Measurements from ENCODE around the gene CHRNG.

CHRNG gene

GRCh38 chr2:232492963-232493700 is 46.4 kb upstream of the CHRNG start:
- Histone ChIP-seq H3K36me3 (no peaks in the 10 kb centered on the region), H3K4me3 (ENCODE audit: low read depth, low read length) (no peak overlapping the region), H3K27me3 (ENCODE audit: insufficient read depth, low read depth, severe bottlenecking) (peaks cover 6% of the 10 kb centered on the region), H3K27ac (no peak overlapping the region), H3K9me3 (ENCODE audit: severe bottlenecking) (no peaks in the 10 kb centered on the region)
- no peak for TF ChIP-seq CTCF (IDR thresholded peaks at IDR 0.05; ENCODE audit: low read depth, low read length)
- no peak for DNase-seq

GRCh38 chr2:232493701-232494474 is 45.6 kb upstream of the CHRNG start:
- TF ChIP-seq CTCF (IDR thresholded peaks at IDR 0.05; ENCODE audit: low read depth, low read length) = no peak
- Histone ChIP-seq H3K36me3 (no peaks in the 10 kb centered on the region), H3K27me3 (ENCODE audit: insufficient read depth, low read depth, severe bottlenecking) (no peaks in the 10 kb centered on the region), H3K4me3 (ENCODE audit: low read depth, low read length) (no peak overlapping the region), H3K27ac (no peak overlapping the region), H3K9me3 (ENCODE audit: severe bottlenecking) (no peaks in the 10 kb centered on the region)
- no peak for DNase-seq

GRCh38 chr2:232494542-232494941 is 45.0 kb upstream of the CHRNG start:
- Histone ChIP-seq H3K9me3 (ENCODE audit: severe bottlenecking) (no peaks in the 10 kb centered on the region), H3K27ac (no peak overlapping the region), H3K27me3 (ENCODE audit: insufficient read depth, low read depth, severe bottlenecking) (no peaks in the 10 kb centered on the region), H3K4me3 (ENCODE audit: low read depth, low read length) (no peak overlapping the region), H3K36me3 (no peaks in the 10 kb centered on the region)
- TF ChIP-seq CTCF (IDR thresholded peaks at IDR 0.05; ENCODE audit: low read depth, low read length) = no peak
- no peak for DNase-seq

- no peak for TF ChIP-seq CTCF (IDR thresholded peaks at IDR 0.05; ENCODE audit: low read depth, low read length)
- H3K36me3 ChIP-seq = no peaks in the 10 kb centered on the region
- no peak overlapping the region for H3K27ac ChIP-seq
- DNase-seq = no peak
- H3K27me3 ChIP-seq (ENCODE audit: insufficient read depth, low read depth, severe bottlenecking) = no peaks in the 10 kb centered on the region
- no peak overlapping the region for H3K4me3 ChIP-seq (ENCODE audit: low read depth, low read length)
- H3K9me3 ChIP-seq (ENCODE audit: severe bottlenecking) = no peaks in the 10 kb centered on the region
Observed at GRCh38 chr2:232495292-232495691, 44.2 kb upstream of the CHRNG start.

- Histone ChIP-seq H3K27ac (no peak overlapping the region), H3K27me3 (ENCODE audit: insufficient read depth, low read depth, severe bottlenecking) (no peaks in the 10 kb centered on the region), H3K36me3 (no peaks in the 10 kb centered on the region), H3K9me3 (ENCODE audit: severe bottlenecking) (no peaks in the 10 kb centered on the region), H3K4me3 (ENCODE audit: low read depth, low read length) (no peak overlapping the region)
- no peak for DNase-seq
- no peak for TF ChIP-seq CTCF (IDR thresholded peaks at IDR 0.05; ENCODE audit: low read depth, low read length)
Observed at GRCh38 chr2:232496501-232497270, 42.8 kb upstream of the CHRNG start.

All from WERI-Rb-1 (cell line).